GM06990 (cell line): Measurements from ENCODE around the gene PRR36.

ENCODE experiments used
- DNase-seq: peaks from one replicate; pipeline ENCODE4 v3.0.0-alpha.2; 2011; ENCODE audit not compliant: insufficient read length; ENCODE audit errors: extremely low read depth
- H3K27me3 ChIP-seq: replicated peaks from 2 replicates; pipeline ENCODE4 v1.6.0; 2011; ENCODE audit warnings: low read length; ENCODE audit not compliant: control insufficient read depth, insufficient read depth
- H3K36me3 ChIP-seq: 2 replicates; pipeline ENCODE4 v1.5.1; 2011; ENCODE audit warnings: low read length; ENCODE audit not compliant: control insufficient read depth, insufficient read depth
- H3K4me3 ChIP-seq: replicated peaks from 2 replicates; pipeline ENCODE4 v1.5.1; 2011; ENCODE audit warnings: low read depth, mild to moderate bottlenecking, control low read depth, low read length
- CTCF ChIP-seq: IDR thresholded peaks from 2 replicates; pipeline ENCODE4 v1.5.1; 2011; ENCODE audit warnings: low read length, control low read depth, mild to moderate bottlenecking, inconsistent platforms; ENCODE audit not compliant: insufficient read depth, poor library complexity, severe bottlenecking

PRR36 gene

GRCh38 chr19:7885818-7886217 is 11.6 kb upstream of the PRR36 start:
- no peak for TF ChIP-seq CTCF
- DNase-seq: no peak
- H3K4me3 ChIP-seq: no peak overlapping the region
- no peaks in the 10 kb centered on the region for H3K36me3 ChIP-seq
- H3K27me3 ChIP-seq: no peaks in the 10 kb centered on the region

GRCh38 chr19:7883796-7884570 is 9.8 kb upstream of the PRR36 start:
- H3K27me3 ChIP-seq: no peaks in the 10 kb centered on the region
- no peak overlapping the region for H3K4me3 ChIP-seq
- no peak for TF ChIP-seq CTCF
- H3K36me3 ChIP-seq: no peaks in the 10 kb centered on the region
- no peak for DNase-seq

GRCh38 chr19:7883105-7883504 is 8.9 kb upstream of the PRR36 start:
- no peak for DNase-seq
- Histone ChIP-seq H3K36me3 (no peaks in the 10 kb centered on the region), H3K27me3 (no peaks in the 10 kb centered on the region), H3K4me3 (no peak overlapping the region)
- no peak for TF ChIP-seq CTCF

- no peak for TF ChIP-seq CTCF
- Histone ChIP-seq H3K27me3 (no peaks in the 10 kb centered on the region), H3K4me3 (no peak overlapping the region), H3K36me3 (no peaks in the 10 kb centered on the region)
- DNase-seq: no peak
Observed at GRCh38 chr19:7881910-7882309, 7.7 kb upstream of the PRR36 start.

- no peak for TF ChIP-seq CTCF
- Histone ChIP-seq H3K27me3 (no peaks in the 10 kb centered on the region), H3K36me3 (no peaks in the 10 kb centered on the region), H3K4me3 (no peak overlapping the region)
- no peak for DNase-seq
Observed at GRCh38 chr19:7879836-7880235, 5.6 kb upstream of the PRR36 start.
